CD4-positive, alpha-beta T cell (primary cell): ENCODE data around the gene DNAJC5G. TPM values are rescaled to one million over a fixed set of nuclear protein-coding genes. Genes with fewer than 3 reads are reported as not detected.

ENCODE experiments used
- ATAC-seq: fragments of 200-7000 bp; cut with Tn5 transposase; one replicate; pipeline ENCODE4 v1.10.0; 2022; ENCODE audit warnings: mild to moderate bottlenecking; ENCODE audit not compliant: poor library complexity
- CTCF ChIA-PET: fragments of 350-600 bp; sonication (Branson Sonifier 250); formaldehyde crosslinking; loops from one replicate; lab custom pipeline; 2021; ENCODE audit warnings: antibody characterized with exemption, inconsistent platforms; lab: Charles Lee
- POLR2A ChIA-PET: fragments of 350-600 bp; sonication (Branson Sonifier 250); formaldehyde crosslinking; loops from one replicate; lab custom pipeline; 2021; ENCODE audit warnings: antibody characterized with exemption, inconsistent platforms; lab: Charles Lee
- DNase-seq, 14 experiments: peaks; one replicate each; pipeline ENCODE4 v3.0.0-alpha.2; 2013 to 2020; ENCODE audit warnings: mixed read lengths in 2 of 14
- H3K27ac ChIP-seq, 2 donors: one replicate each; pipeline versions ENCODE4 v1.5.1 to v1.7.0; 2013; ENCODE audit warnings: low read length in 2 of 2, low read depth in 1 of 2, mild to moderate bottlenecking in 1 of 2
- H3K27me3 ChIP-seq, 2 experiments: 1 replicate in 1 of 2; 2 replicates in 1 of 2; pipeline versions ENCODE4 v1.6.1 to v1.7.0; 2013; ENCODE audit warnings: low read length in 2 of 2, control low read depth in 1 of 2, mild to moderate bottlenecking in 1 of 2, moderate library complexity in 1 of 2; ENCODE audit not compliant: insufficient read depth in 2 of 2, control insufficient read depth in 1 of 2
- H3K36me3 ChIP-seq: one replicate; pipeline ENCODE4 v1.6.1; 2013; ENCODE audit warnings: low read length, control low read depth; ENCODE audit not compliant: insufficient read depth
- H3K4me1 ChIP-seq: one replicate; pipeline ENCODE4 v1.6.1; 2013; ENCODE audit warnings: low read length, control low read depth; ENCODE audit not compliant: insufficient read depth
- H3K4me3 ChIP-seq: one replicate; pipeline ENCODE4 v1.5.1; 2013; ENCODE audit warnings: mild to moderate bottlenecking, low read length, moderate library complexity
- H3K9me3 ChIP-seq, 2 experiments: 1 replicate in 1 of 2; 2 replicates in 1 of 2; pipeline versions ENCODE4 v1.6.1 to v1.7.0; 2013; ENCODE audit warnings: low read length in 2 of 2, mild to moderate bottlenecking in 2 of 2, control low read depth in 1 of 2, moderate library complexity in 1 of 2; ENCODE audit not compliant: control insufficient read depth in 1 of 2, insufficient read depth in 1 of 2
- H3K27ac Mint-ChIP-seq: one replicate; pipeline ENCODE4 v1.8.0; 2020; ENCODE audit warnings: mixed read lengths
- H3K27me3 Mint-ChIP-seq: one replicate; pipeline ENCODE4 v1.8.0; 2021; ENCODE audit warnings: mixed read lengths
- H3K36me3 Mint-ChIP-seq: one replicate; pipeline ENCODE4 v1.8.0; 2021; ENCODE audit warnings: low read depth, mixed read lengths
- H3K4me1 Mint-ChIP-seq: one replicate; pipeline ENCODE4 v1.8.0; 2021; ENCODE audit warnings: low read depth, mixed read lengths
- H3K4me3 Mint-ChIP-seq: one replicate; pipeline ENCODE4 v1.8.0; 2020; ENCODE audit warnings: mild to moderate bottlenecking, mixed read lengths
- H3K9me3 Mint-ChIP-seq: one replicate; pipeline ENCODE4 v1.8.0; 2020; ENCODE audit warnings: mixed read lengths
- CTCF ChIP-seq: fragments of 200-600 bp; IDR thresholded peaks from one replicate; pipeline ENCODE4 v1.8.0; 2022; ENCODE audit warnings: antibody characterized with exemption, mild to moderate bottlenecking
- intact Hi-C, 2 experiments: fragments of 100-400 bp; cut with DNase I in 1 of 2; cut with micrococcal nuclease in 1 of 2; formaldehyde crosslinking; loops; one replicate each; pipeline versions ENCODE4 v1.15.1 to v1.9.0; 2023 to 2025; cut with DNase I, micrococcal nuclease
- total RNA-seq, 174 experiments: library from RNA in 2 of 174; stranded (reverse) in 2 of 174; gene quantifications; one replicate each; pipeline ENCODE4 v1.2.3 and lab custom pipeline; 2021 to 2026

Gene DNAJC5G
- total RNA-seq, 2 experiments from 2014 or later = not detected

DNA sequence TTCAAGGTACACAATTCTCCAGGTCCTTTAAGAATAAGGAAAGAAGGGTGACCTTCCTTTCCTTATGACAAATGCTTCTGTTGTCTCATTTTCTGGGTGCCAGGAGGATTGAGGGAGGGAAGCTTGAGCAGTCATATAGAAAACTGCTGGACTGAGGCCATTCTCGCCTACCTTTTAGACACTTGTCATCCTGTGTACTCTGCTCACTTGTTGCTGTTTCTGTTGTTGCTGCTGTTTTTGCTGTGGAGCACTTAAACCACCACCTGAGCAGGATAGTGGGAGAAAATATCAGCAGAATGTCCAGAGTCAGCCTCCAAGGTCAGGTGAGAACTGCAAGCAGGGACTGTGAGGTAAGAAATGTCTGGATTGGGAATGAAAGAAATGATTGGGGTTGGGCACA is 2.8 kb downstream of the DNAJC5G start:
- no peak overlapping the region for H3K27ac ChIP-seq
- Mint-ChIP-seq H3K4me3 (no peak overlapping the region), H3K4me1 (no peaks in the 10 kb centered on the region), H3K36me3 (no peaks in the 10 kb centered on the region), H3K9me3 (no peaks in the 10 kb centered on the region), H3K27me3 (peaks cover 47% of the 10 kb centered on the region), H3K27ac (no peak overlapping the region)
- no peak for DNase-seq
- no peaks in the 10 kb centered on the region for H3K36me3 ChIP-seq
- H3K4me1 ChIP-seq = no peaks in the 10 kb centered on the region
- CTCF ChIA-PET = interaction anchor here (1.3 kb wide), 1 partner anchor 108 kb away, joined by 3 read pairs; no protein-coding TSS in a partner anchor
- intact Hi-C loops = no loop called here
- H3K27me3 ChIP-seq = peaks cover 4 to 9% of the 10 kb centered on the region in 2 experiments
- no peaks in the 10 kb centered on the region for H3K9me3 ChIP-seq
- POLR2A ChIA-PET = no interaction called here
- no peak for ATAC-seq
- no peak for TF ChIP-seq CTCF
- H3K4me3 ChIP-seq = no peak overlapping the region

GRCh38 chr2:27280826-27281225 is 5.6 kb downstream of the DNAJC5G start:
- intact Hi-C loops = loop anchor here (1.0 to 10.0 kb wide), 7 partner anchors 16 to 436 kb away; partner anchors contain the start of gene DPYSL5 (in 1 of the 2)
- ATAC-seq (no peak), DNase-seq (no peak)
- Mint-ChIP-seq H3K4me1 (no peaks in the 10 kb centered on the region), H3K4me3 (no peak overlapping the region), H3K27me3 (peaks cover 43% of the 10 kb centered on the region), H3K9me3 (no peaks in the 10 kb centered on the region), H3K36me3 (no peaks in the 10 kb centered on the region), H3K27ac (no peak overlapping the region)
- Histone ChIP-seq H3K4me1 (no peaks in the 10 kb centered on the region), H3K4me3 (no peak overlapping the region), H3K9me3 (no peaks in the 10 kb centered on the region), H3K36me3 (no peaks in the 10 kb centered on the region), H3K27ac (no peak overlapping the region), H3K27me3 (peaks cover 4 to 6% of the 10 kb centered on the region in 2 experiments)
- ChIA-PET CTCF (interaction anchor here (1.6 to 2.8 kb wide), 7 partner anchors 11 to 403 kb away, joined by 3 to 23 read pairs (median 5); partner anchors contain the start of gene SLC30A3), POLR2A (no interaction called here)
- no peak for TF ChIP-seq CTCF

DNA sequence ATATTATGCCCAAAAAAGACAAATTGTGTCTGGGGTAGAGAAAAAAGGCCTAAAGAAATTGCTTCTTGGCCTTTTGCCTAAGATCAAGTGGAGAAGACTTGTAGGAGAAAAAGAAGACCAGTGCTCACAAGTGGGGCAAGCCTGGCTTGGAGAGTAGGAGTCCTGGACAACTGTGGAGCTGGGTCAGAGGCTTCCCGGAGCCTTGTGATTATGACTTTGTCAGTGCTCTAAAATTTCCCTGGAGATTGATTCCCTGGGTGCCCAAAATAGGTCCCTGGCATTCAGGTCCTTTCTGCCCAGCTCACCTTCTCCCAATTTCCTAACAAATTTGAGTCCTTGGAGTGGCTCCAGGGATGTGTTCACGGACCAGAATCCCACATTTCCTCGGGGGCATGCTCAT is 6.2 kb downstream of the DNAJC5G start:
- no peak overlapping the region for H3K4me3 Mint-ChIP-seq
- CTCF ChIA-PET = interaction anchor here (1.6 to 2.8 kb wide), 3 partner anchors 111 to 402 kb away, joined by 3 to 23 read pairs (median 14); no protein-coding TSS in a partner anchor
- no peak overlapping the region for H3K4me3 ChIP-seq
- no peak overlapping the region for H3K27ac Mint-ChIP-seq
- no peak for TF ChIP-seq CTCF
- no peaks in the 10 kb centered on the region for H3K9me3 ChIP-seq
- POLR2A ChIA-PET = no interaction called here
- H3K36me3 Mint-ChIP-seq = no peaks in the 10 kb centered on the region
- H3K4me1 Mint-ChIP-seq = no peaks in the 10 kb centered on the region
- H3K9me3 Mint-ChIP-seq = no peaks in the 10 kb centered on the region
- H3K27ac ChIP-seq = no peak overlapping the region
- ATAC-seq (no peak), DNase-seq (no peak)
- H3K4me1 ChIP-seq = no peaks in the 10 kb centered on the region
- intact Hi-C loops = loop anchor here in 1 of 2 experiments (2.0 to 10.0 kb wide), 2 partner anchors 111 to 437 kb away; partner anchors contain the start of gene DPYSL5
- H3K27me3 ChIP-seq = peaks cover 3 to 6% of the 10 kb centered on the region in 2 experiments
- H3K36me3 ChIP-seq = no peaks in the 10 kb centered on the region
- H3K27me3 Mint-ChIP-seq = peaks cover 39% of the 10 kb centered on the region
